MCF 10A (cell line): ENCODE results near the gene KCND2. TPM values are rescaled to one million over a fixed set of nuclear protein-coding genes. Genes with fewer than 3 reads are reported as not detected.

Experiments used
- BruUV-seq: library from RNA; stranded (reverse); fragments of 400-500 nt; replicated peaks from 2 replicates; lab custom pipeline; 2021; lab: Mats Ljungman, UMichigan
- CTCF ChIA-PET: fragments of 300-600 bp; sonication (Branson Sonifier 250); formaldehyde crosslinking; extraction: SDS; loops from one replicate; lab custom pipeline; 2021; ENCODE audit warnings: antibody characterized with exemption, inconsistent platforms; lab: Yijun Ruan, JAX
- POLR2A ChIA-PET: fragments of 300-600, 350-650 bp; sonication (Branson Sonifier 250); formaldehyde crosslinking; extraction: SDS; loops from one replicate; lab custom pipeline; 2020; ENCODE audit warnings: antibody characterized with exemption, inconsistent platforms; lab: Yijun Ruan, JAX
- DNase-seq: peaks from one replicate; pipeline ENCODE4 v3.0.0-alpha.2; 2018; ENCODE audit not compliant: unreplicated experiment
- H3K27ac Mint-ChIP-seq: one replicate; pipeline ENCODE4 v1.8.0; 2022; ENCODE audit warnings: mild to moderate bottlenecking, low read depth, mixed read lengths; ENCODE audit not compliant: unreplicated experiment
- H3K27me3 Mint-ChIP-seq: one replicate; pipeline ENCODE4 v1.8.0; 2022; ENCODE audit warnings: mixed read lengths; ENCODE audit not compliant: insufficient read depth, unreplicated experiment
- H3K36me3 Mint-ChIP-seq: one replicate; pipeline ENCODE4 v1.8.0; 2022; ENCODE audit warnings: mild to moderate bottlenecking, moderate library complexity, mixed read lengths; ENCODE audit not compliant: insufficient read depth, unreplicated experiment
- H3K4me1 Mint-ChIP-seq: one replicate; pipeline ENCODE4 v1.8.0; 2022; ENCODE audit warnings: mixed read lengths; ENCODE audit not compliant: insufficient read depth, unreplicated experiment
- H3K4me3 Mint-ChIP-seq: one replicate; pipeline ENCODE4 v1.8.0; 2022; ENCODE audit warnings: mild to moderate bottlenecking, moderate library complexity, mixed read lengths; ENCODE audit not compliant: unreplicated experiment
- H3K9me3 Mint-ChIP-seq: one replicate; pipeline ENCODE4 v1.8.0; 2022; ENCODE audit warnings: mixed read lengths; ENCODE audit not compliant: unreplicated experiment
- intact Hi-C: fragments of 100-400 bp; cut with micrococcal nuclease; formaldehyde crosslinking; loops from 2 replicates; pipeline ENCODE4 v1.14.1; 2022
- total RNA-seq: library from RNA; stranded (reverse); gene quantifications from 2 replicates; pipeline ENCODE4 v1.2.3, GENCODE V29; 2022
- TF ChIP-seq, protein P1 (sequence below): fragments of 200-600 bp; IDR thresholded peaks from one replicate; pipeline ENCODE4 v1.8.0; 2022; ENCODE audit warnings: antibody characterized with exemption, mild to moderate bottlenecking; ENCODE audit not compliant: unreplicated experiment

Gene KCND2
- total RNA-seq, 1 experiment from 2014 or later = not detected

DNA sequence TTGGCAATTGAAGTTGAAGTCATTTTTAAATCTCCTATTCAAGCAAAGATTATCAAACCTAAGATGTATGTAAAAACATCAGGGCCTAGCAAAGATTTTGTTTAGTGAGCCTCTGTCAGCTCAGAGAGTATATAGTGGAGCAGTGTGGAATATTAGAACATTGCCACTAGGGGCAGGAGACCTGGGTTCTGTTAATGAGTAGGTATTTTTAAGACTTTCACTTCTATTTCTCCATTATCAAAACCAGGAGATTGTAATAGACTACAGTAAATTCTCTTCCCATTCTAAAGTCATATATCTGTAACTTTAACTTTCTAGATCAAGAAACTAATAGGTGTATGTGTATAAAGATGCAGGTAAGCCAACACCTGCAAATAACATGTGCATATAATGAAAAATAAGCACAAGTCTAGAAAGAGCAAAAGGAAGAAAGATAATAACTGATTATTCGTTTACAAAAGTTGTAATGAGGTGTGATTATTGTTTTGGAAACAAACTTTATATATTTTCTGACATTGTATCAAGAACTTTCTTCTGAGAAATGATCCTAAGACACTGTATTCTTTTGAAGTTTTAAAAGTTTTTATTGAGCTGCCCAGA, 64.4 kb downstream of the KCND2 start:
- TF ChIP-seq, protein P1, sequence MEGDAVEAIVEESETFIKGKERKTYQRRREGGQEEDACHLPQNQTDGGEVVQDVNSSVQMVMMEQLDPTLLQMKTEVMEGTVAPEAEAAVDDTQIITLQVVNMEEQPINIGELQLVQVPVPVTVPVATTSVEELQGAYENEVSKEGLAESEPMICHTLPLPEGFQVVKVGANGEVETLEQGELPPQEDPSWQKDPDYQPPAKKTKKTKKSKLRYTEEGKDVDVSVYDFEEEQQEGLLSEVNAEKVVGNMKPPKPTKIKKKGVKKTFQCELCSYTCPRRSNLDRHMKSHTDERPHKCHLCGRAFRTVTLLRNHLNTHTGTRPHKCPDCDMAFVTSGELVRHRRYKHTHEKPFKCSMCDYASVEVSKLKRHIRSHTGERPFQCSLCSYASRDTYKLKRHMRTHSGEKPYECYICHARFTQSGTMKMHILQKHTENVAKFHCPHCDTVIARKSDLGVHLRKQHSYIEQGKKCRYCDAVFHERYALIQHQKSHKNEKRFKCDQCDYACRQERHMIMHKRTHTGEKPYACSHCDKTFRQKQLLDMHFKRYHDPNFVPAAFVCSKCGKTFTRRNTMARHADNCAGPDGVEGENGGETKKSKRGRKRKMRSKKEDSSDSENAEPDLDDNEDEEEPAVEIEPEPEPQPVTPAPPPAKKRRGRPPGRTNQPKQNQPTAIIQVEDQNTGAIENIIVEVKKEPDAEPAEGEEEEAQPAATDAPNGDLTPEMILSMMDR = peak; percentile 47
- peak; percentile 37 for DNase-seq
- H3K4me3 Mint-ChIP-seq = no peak overlapping the region
- H3K36me3 Mint-ChIP-seq = no peaks in the 10 kb centered on the region
- peaks cover 24% of the 10 kb centered on the region for H3K27me3 Mint-ChIP-seq
- intact Hi-C loops = loop anchor here (10.0 kb wide), 1 partner anchor 217 kb away; no protein-coding TSS in a partner anchor
- ChIA-PET POLR2A (no interaction called here), CTCF (interaction anchor here (0.6 to 1.2 kb wide), 6 partner anchors 8 to 200 kb away, joined by 3 to 5 read pairs (median 3); no protein-coding TSS in a partner anchor)
- H3K9me3 Mint-ChIP-seq = no peaks in the 10 kb centered on the region
- no TSS peak for BruUV-seq
- H3K27ac Mint-ChIP-seq = no peak overlapping the region
- H3K4me1 Mint-ChIP-seq = no peaks in the 10 kb centered on the region

DNA sequence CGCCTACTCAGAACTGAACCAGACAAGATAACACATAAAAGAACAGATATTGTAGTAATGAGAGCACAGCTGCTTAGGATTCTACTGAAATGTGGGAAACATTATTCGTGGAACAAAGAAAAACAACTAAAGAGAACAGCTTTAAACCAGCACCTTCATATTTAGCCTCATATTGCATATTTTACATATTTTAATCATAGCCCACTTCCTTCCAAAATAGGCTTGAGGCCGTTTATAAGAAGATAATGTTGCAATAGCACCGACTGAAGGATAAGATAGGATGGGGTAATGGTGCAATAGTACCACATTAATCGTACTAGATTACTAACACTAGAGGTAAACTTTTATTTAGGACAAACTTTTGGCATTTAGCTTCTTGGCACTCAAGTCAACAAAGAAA, 71.3 kb downstream of the KCND2 start:
- BruUV-seq = no TSS peak
- Mint-ChIP-seq H3K9me3 (no peaks in the 10 kb centered on the region), H3K36me3 (no peaks in the 10 kb centered on the region), H3K27ac (no peak overlapping the region), H3K4me1 (no peaks in the 10 kb centered on the region), H3K4me3 (no peak overlapping the region), H3K27me3 (peaks cover 42% of the 10 kb centered on the region)
- POLR2A ChIA-PET = no interaction called here
- DNase-seq = no peak
- CTCF ChIA-PET = no interaction called here
- intact Hi-C loops = no loop called here
- TF ChIP-seq, protein P1 = no peak

DNA sequence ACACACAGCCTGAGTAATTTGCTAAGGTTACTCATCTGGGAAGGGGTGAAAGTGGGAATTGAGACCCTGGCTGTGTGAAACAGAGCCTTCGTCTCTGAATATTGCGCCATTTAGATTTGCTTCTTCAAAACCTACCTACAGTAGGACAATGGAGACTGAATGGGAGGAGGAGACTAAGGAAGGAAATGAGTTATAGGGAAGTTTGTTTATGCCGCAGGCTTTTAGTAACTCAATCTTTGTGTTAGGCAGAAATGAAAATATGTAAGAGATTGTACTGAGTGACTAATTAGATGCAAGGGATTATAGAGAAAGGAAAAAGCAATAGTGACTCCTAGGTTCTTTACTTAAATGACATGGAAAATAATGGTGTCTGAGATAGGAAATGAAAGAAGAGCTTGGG, 80.2 kb downstream of the KCND2 start:
- DNase-seq = peak; percentile 13
- Mint-ChIP-seq H3K4me1 (no peaks in the 10 kb centered on the region), H3K36me3 (no peaks in the 10 kb centered on the region), H3K27ac (no peak overlapping the region), H3K4me3 (no peak overlapping the region), H3K9me3 (no peaks in the 10 kb centered on the region), H3K27me3 (peaks cover 61% of the 10 kb centered on the region)
- intact Hi-C loops = no loop called here
- ChIA-PET POLR2A (interaction anchor here (0.5 kb wide), 1 partner anchor 1436 kb away, joined by 4 read pairs; no protein-coding TSS in a partner anchor), CTCF (interaction anchor here (0.8 kb wide), 1 partner anchor 16 kb away, joined by 3 read pairs; no protein-coding TSS in a partner anchor)
- TF ChIP-seq, protein P1 = no peak
- BruUV-seq = no TSS peak

DNA sequence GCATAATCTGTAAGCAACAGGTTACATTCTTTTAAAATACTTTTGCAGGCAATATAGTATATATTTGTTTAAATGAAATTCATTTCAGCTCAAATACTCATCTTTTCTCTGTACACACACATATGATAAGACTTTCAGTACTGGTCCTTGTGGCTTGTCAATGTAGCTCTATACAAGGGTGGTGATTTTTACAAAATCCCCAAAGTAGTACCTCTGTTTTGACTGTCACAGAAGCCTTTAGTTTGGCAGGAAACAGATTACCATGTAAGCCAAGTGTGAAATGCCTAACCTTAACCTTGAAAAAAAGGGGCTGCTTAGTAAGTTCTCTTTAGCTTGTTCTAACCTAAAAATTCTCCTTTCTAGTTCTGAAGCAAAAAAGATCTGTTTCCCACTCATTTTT, 87.9 kb downstream of the KCND2 start:
- intact Hi-C loops = no loop called here
- Mint-ChIP-seq H3K27ac (no peak overlapping the region), H3K4me1 (no peaks in the 10 kb centered on the region), H3K36me3 (no peaks in the 10 kb centered on the region), H3K27me3 (peaks cover 79% of the 10 kb centered on the region), H3K4me3 (no peak overlapping the region), H3K9me3 (no peaks in the 10 kb centered on the region)
- POLR2A ChIA-PET = no interaction called here
- no peak for DNase-seq
- CTCF ChIA-PET = interaction anchor here (0.7 to 1.1 kb wide), 2 partner anchors 14 to 1675 kb away, joined by 3 to 4 read pairs; no protein-coding TSS in a partner anchor
- TF ChIP-seq, protein P1 = no peak
- BruUV-seq = no TSS peak
